ENCODE data around the gene GNAS-AS1.

- TF ChIP-seq, protein P1, sequence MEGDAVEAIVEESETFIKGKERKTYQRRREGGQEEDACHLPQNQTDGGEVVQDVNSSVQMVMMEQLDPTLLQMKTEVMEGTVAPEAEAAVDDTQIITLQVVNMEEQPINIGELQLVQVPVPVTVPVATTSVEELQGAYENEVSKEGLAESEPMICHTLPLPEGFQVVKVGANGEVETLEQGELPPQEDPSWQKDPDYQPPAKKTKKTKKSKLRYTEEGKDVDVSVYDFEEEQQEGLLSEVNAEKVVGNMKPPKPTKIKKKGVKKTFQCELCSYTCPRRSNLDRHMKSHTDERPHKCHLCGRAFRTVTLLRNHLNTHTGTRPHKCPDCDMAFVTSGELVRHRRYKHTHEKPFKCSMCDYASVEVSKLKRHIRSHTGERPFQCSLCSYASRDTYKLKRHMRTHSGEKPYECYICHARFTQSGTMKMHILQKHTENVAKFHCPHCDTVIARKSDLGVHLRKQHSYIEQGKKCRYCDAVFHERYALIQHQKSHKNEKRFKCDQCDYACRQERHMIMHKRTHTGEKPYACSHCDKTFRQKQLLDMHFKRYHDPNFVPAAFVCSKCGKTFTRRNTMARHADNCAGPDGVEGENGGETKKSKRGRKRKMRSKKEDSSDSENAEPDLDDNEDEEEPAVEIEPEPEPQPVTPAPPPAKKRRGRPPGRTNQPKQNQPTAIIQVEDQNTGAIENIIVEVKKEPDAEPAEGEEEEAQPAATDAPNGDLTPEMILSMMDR (IDR thresholded peaks at IDR 0.05; ENCODE audit: poor library complexity), result no peak
- TF ChIP-seq EZH2phosphoT487 (IDR thresholded peaks at IDR 0.05; ENCODE audit: low read depth, severe bottlenecking, unreplicated experiment), result no peak
Observed at GRCh38 chr20:58847463-58847862, 3.2 kb downstream of the GNAS-AS1 start.
